ENCODE measurements around the gene UBE2R2. TPM values are rescaled to one million over a fixed set of nuclear protein-coding genes. Genes with fewer than 3 reads are reported as not detected.

Gene UBE2R2
- total and polyA plus RNA-seq, 2 donors (not counting 3 experiments of a cell fraction or from before 2014, with no cell fraction given) = 23.9 to 54.3 TPM

DNA sequence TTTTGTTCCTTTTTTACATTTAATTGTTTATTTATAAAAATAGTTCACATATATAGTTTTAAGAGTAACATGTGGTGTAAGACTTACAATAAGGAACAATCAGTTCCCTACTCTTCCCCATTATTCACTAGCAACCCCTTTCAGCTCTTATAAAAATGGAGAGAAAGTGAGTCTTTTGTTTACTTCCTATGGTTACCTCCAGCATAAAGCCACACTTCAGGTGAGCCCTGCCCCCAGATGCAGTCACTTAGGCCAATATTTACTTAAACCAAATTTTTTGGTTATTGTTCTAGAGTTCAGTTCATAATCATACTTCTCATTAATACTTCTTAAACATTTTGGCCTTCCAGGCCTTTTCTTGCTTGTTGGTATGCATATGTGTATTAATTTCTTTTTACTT, 33.7 kb downstream of the UBE2R2 start:
- POLR2A ChIA-PET = no interaction called here
- Histone ChIP-seq H3K79me2 (ENCODE audit: control insufficient read depth, insufficient read depth, low read length) (peaks cover 98% of the 10 kb centered on the region), H4K20me1 (replicated peaks; ENCODE audit: control insufficient read depth, extremely low read depth, insufficient read depth, low read length) (peaks cover 8% of the 10 kb centered on the region)

More for the DNA sequence above, 33.7 kb downstream of the UBE2R2 start:
- Histone ChIP-seq H2AFZ (ENCODE audit: low read depth, low read length) (no peak overlapping the region), H3K27me3 (ENCODE audit: control insufficient read depth in 2 of 2, insufficient read depth in 2 of 2, low read length in 2 of 2) (no peaks in the 10 kb centered on the region), H3K9ac (replicated peaks; ENCODE audit: extremely low read depth, insufficient read depth, low read length) (no peak overlapping the region), H3K4me3 (replicated peaks in 1 of 3; ENCODE audit: insufficient read depth in 1 of 3, low read depth in 1 of 3, low read length in 3 of 3) (no peak overlapping the region), H3K4me2 (ENCODE audit: insufficient read depth, low read length) (peak overlapping the region; percentile 47), H3K27ac (ENCODE audit: insufficient read depth, low read depth, low read length) (no peak overlapping the region), H3K4me1 (ENCODE audit: control insufficient read depth, extremely low read depth, insufficient read depth, low read length) (peaks cover 22% of the 10 kb centered on the region), H3K36me3 (ENCODE audit: control insufficient read depth in 2 of 2, extremely low read depth in 1 of 2, insufficient read depth in 2 of 2, low read length in 2 of 2) (no peaks in the 10 kb centered on the region), H3K9me3 (replicated peaks; ENCODE audit: control insufficient read depth, insufficient read depth, low read length) (no peaks in the 10 kb centered on the region), H3K9me1 (replicated peaks; ENCODE audit: control insufficient read depth, extremely low read depth, insufficient read depth, low read length) (no peaks in the 10 kb centered on the region)
- CTCF ChIA-PET = interaction anchor here (0.9 to 1.6 kb wide), 5 partner anchors 8 to 113 kb away, joined by 3 to 9 read pairs (median 6); no protein-coding TSS in a partner anchor
- TF ChIP-seq, protein P1, sequence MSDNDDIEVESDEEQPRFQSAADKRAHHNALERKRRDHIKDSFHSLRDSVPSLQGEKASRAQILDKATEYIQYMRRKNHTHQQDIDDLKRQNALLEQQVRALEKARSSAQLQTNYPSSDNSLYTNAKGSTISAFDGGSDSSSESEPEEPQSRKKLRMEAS (IDR thresholded peaks at IDR 0.05; ENCODE audit: insufficient read depth, insufficient read length) = no peak
- TF ChIP-seq FOS (IDR thresholded peaks at IDR 0.05; ENCODE audit: borderline replicate concordance, insufficient read depth, low read length) (no peak), JUN (IDR thresholded peaks at IDR 0.05; ENCODE audit: borderline replicate concordance, insufficient read depth, insufficient read length, low read depth) (no peak), GATA2 (IDR thresholded peaks at IDR 0.05; ENCODE audit: insufficient read depth, insufficient read length, low read depth, low read length) (no peak), EZH2 (IDR thresholded peaks at IDR 0.05; ENCODE audit: borderline replicate concordance, low read depth, low read length, severe bottlenecking) (no peak), MYC (IDR thresholded peaks at IDR 0.05; ENCODE audit: low read depth, low read length) (no peak), POLR2AphosphoS5 (IDR thresholded peaks at IDR 0.05; ENCODE audit: insufficient read depth, low read depth, low read length) (no peak), POLR2A (IDR thresholded peaks at IDR 0.05; ENCODE audit: low read depth, low read length) (no peak)
- TF ChIP-seq, protein P2, sequence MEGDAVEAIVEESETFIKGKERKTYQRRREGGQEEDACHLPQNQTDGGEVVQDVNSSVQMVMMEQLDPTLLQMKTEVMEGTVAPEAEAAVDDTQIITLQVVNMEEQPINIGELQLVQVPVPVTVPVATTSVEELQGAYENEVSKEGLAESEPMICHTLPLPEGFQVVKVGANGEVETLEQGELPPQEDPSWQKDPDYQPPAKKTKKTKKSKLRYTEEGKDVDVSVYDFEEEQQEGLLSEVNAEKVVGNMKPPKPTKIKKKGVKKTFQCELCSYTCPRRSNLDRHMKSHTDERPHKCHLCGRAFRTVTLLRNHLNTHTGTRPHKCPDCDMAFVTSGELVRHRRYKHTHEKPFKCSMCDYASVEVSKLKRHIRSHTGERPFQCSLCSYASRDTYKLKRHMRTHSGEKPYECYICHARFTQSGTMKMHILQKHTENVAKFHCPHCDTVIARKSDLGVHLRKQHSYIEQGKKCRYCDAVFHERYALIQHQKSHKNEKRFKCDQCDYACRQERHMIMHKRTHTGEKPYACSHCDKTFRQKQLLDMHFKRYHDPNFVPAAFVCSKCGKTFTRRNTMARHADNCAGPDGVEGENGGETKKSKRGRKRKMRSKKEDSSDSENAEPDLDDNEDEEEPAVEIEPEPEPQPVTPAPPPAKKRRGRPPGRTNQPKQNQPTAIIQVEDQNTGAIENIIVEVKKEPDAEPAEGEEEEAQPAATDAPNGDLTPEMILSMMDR (IDR thresholded peaks at IDR 0.05; ENCODE audit: extremely low read depth in 1 of 2, insufficient read depth in 1 of 2, low read depth in 1 of 2, low read length in 2 of 2) = no peak
- BruUV-seq (replicated peaks) = no TSS peak
- intact Hi-C loops (cut with micrococcal nuclease) = no loop called here
- DNase-seq (ENCODE audit: low read depth, low spot score) = no peak
- no peak for FAIRE-seq
- dilution Hi-C loops (cut with MboI; ENCODE audit: extremely low pct_ligation_motif_present, low sequenced_read_pairs) = no loop called here
